ENCODE data around the gene MACF1.
"Not testable (repeated sequence)": the region's sequence is repeated elsewhere in the genome, so short reads cannot be mapped to it uniquely, and the experiment has no call there.

MACF1 gene

DNA sequence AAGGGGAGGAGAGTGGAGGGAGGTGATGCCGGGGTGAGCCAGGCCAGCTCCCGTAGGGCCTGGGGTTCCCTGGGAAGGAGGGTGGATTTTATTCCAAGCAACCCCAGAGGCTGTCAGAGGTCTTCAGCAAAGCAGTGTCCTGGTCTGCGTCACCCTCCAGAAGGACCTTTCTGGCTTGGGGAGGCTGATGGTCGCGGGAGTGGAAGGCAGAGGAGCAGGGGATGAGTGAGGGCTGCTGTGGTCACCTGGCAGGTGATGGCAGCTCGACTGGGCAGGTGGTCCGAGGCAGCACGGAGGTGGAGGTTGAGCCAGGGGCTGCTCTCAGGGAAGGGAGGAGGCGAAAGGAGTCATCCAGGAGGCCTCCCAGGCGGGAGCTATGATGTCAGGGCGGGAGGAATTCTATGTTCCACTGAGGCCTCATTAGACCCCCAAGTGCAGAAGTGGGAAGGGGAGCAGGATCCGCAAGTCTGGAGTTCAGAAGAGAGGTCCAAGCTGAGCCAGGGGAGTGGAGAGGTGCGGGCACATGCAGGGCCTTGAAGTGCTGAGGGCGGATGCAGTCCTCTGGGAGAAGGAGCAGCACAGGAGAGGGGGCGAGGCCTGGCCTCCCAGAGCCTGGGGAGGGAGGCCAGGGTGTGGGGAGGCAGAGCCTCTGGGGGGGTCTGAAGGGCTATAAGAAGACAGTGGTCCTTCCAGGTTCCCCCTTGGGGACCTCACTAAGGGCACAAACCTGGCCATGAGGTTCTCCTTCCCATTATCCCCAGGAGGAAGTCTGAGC is 320.3 kb downstream of the MACF1 start:
- no peak for DNase-seq

DNA sequence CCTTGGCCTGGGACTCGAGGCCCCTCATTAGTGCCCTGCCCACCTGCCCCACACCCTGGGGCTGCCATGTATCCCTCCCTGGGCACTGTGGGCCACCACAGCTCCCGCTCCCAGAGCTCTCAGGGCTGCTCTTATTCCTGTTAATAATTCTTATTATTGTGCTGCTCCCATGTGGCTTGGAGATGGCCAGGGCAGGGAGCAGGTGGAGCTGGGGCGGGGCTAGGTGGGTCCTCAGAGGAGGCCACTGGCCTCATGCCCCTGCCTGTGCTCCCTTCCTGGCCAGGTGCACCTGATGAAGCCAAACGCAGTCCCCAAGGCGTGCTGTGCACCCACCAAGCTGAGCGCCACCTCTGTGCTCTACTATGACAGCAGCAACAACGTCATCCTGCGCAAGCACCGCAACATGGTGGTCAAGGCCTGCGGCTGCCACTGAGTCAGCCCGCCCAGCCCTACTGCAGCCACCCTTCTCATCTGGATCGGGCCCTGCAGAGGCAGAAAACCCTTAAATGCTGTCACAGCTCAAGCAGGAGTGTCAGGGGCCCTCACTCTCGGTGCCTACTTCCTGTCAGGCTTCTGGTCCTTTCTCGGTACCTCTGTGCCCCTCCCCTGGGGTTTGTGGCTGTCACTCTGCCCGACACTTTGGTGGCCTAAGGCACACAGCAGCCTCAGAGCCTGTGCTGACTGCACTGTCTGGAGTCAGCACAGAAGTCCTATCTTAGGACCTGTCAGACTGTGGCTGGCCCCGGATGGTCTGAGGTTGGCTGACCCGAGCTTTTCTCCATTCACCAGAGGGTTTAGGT is 321.1 kb downstream of the MACF1 start:
- DNase-seq = no peak

- DNase-seq = no peak
These were observed 322.1 kb downstream of the MACF1 start for GRCh38 chr1:39526466-39527189.

GRCh38 chr1:39527190-39527579 is 322.7 kb downstream of the MACF1 start:
- DNase-seq = not testable (repeated sequence)

GRCh38 chr1:39528082-39528481 is 323.6 kb downstream of the MACF1 start:
- DNase-seq = no peak

DNA sequence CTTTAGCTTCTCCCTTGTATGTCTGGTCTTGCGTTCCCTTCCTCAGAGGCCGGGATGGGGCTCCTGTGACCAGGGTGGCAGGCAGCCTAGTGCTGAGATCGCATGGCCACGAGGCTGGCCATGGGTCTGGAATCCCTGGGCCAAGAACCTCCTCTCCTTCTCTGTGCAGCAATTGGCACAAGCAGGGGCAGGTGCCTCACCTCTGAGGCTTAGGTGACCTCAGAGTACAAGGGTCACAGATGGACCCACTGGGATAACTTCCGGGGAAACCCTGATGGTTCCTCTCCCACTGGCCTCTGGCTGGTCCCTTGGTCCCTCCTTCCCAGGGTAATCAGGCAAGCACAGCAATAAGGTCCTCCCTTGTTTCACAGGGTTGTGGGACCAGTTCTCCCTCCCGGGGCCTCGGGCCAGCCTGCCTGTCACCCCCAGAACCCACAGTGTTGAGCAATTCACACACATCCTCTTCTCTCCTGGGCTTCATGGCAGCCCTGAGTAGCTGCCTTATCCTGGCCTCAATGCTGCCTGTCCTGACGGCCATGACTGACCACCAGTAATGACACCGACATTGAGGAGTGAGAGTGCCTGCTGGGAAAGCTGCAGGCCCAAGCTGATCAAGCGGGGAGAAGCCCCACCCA is 325.5 kb downstream of the MACF1 start:
- DNase-seq = no peak

DNA sequence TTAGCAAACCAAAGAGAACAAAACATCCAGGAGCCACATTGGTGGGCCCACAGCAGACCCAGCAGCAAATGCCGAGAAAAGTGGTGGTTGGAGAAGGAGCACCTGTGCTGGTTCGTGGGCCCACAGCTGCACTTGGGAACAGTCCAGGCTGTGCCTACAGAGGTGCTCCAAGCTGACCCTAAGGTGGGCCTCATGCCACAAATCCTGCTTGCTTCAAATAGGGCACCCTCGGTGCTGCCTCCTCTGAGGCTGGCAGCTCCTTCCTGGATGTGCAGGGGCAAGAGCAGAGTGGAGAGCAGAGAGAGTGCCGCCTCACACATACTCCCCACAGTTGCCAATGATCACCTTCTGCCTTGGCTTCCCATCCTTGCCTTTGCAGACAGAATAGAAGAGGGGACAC is 327.0 kb downstream of the MACF1 start:
- DNase-seq = no peak

DNA sequence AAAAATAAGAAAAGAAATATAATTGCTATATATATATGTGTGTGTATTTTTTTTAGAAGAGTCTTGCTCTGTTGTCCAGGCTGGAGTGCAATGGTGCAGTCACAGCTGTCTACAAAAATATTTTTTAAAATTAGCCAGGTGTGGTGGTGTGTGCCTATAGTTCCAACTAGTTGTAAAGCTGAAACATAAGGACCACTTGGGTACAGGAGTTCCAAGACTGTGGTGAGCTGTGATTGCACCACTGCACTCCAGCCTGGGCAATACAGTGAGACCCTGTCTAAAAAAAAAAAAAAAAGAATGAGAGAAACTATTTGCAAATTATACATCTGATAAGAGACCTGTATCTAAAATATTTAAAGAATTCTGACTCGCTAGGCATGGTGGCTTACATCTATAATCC is 328.9 kb downstream of the MACF1 start:
- no peak for DNase-seq

All from NCI-H187 (cell line).